Glomerular visceral epithelial cell (primary cell): Measurements from ENCODE around the gene PRPF8.

ENCODE experiments used
- DNase-seq: peaks from one replicate; pipeline ENCODE4 v3.0.0-alpha.2; 2016; ENCODE audit errors: extremely low spot score

PRPF8 gene

DNA sequence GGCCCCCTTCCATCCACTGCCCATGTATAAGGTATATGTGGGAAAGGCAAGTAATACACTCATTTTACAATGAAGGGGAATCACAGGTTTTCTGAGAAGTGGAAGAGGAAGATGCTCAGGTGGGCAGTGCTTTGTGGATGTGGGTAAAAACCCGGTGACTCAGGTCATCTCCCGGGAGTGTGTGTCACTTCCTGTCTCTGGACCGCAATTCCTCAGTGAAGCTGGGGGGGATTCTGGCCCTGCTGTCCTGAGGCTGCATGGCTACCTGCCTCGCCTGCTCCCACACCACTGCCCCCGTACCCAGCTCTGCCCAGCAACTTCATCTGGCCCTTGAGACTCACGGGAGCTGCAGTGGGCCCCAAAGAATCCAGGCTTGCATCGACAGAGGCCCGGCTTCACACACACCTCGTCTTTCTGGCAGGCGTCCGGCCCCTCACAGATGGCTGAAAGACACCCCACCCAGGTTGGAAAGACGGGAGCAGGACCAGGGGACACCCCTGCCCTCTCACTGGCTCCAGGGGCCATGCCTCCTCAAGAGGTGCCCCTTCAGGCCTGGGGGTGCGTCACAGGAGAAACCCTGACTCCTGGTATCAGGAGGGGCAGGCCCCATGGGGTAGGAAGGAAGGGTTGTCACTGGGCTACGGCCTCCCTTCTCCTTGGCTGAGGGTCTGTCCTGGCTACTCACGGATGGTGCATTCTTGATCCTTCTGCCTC lies 40.0 kb downstream of the PRPF8 start:
- DNase-seq: peak; percentile 86

GRCh38 chr17:1643999-1644492 lies 40.6 kb downstream of the PRPF8 start:
- peak; percentile 52 for DNase-seq

DNA sequence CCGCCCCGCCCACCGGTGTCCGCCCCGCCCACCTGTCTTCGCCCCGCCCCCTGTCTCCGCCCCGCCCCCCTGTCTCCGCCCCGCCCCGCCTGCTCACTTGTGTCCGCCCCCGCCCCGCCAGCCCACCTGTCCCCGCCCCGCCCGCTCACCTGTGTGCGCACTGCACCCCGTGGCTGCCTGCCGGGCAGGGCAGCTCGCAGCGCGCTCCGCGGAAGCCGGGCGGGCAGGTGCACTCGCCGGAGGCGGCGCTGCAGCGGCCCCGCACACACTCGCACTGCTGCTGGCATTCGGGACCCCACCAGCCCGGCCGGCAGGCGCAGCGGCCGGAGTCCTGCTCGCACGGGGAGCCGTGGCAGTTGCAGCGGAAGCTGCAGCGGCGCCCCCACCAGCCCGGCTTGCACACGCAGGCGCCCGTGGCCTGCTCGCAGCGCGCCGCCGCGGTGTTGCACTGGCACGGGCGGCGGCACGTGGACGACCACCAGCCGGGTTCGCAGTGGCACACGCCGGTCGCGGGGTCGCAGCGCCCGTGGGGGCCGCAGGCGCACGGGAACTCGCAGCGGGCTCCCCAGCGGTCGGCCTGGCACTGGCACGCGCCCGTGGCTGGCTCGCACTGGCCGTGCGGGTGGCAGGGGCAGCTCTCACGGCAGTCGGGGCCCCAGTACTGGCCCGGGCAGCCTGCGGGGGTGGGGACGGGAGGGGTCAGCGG lies 41.2 kb downstream of the PRPF8 start:
- DNase-seq: peak; percentile 37

- no peak for DNase-seq
Measured at GRCh38 chr17:1641065-1641403, 43.6 kb downstream of the PRPF8 start.

GRCh38 chr17:1640329-1641064 lies 44.2 kb downstream of the PRPF8 start:
- DNase-seq: no peak

DNA sequence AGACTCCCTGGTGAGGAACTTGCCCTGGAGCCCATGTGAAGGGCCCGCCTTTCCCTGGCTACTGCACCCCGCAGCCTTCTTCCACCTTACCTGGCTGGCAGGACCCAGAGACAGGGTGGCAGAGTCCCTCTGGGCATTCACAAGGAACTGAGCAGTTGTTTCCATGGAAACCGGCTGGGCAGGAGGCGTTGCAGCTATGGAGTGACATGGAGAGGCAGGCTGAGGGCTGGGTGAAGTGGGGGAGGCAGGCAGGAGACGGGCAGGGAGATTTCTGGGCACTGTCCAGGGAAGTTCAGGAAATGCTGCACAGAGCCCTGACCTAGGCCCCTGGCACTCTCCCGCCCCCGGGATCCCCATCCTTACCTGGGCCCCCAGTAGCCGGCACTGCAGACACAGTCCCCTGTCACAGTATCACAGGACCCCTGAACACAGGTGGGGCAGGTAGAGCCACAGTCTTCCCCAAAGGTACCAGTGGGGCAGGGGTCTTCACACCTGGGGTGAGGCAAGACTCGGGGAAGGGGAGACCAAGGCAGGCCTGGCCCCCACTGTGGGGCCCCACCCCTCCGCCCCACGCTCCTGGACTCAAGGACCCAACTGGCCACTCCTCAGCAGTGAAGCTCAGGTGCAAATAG lies 45.0 kb downstream of the PRPF8 start:
- peak; percentile 32 for DNase-seq

DNA sequence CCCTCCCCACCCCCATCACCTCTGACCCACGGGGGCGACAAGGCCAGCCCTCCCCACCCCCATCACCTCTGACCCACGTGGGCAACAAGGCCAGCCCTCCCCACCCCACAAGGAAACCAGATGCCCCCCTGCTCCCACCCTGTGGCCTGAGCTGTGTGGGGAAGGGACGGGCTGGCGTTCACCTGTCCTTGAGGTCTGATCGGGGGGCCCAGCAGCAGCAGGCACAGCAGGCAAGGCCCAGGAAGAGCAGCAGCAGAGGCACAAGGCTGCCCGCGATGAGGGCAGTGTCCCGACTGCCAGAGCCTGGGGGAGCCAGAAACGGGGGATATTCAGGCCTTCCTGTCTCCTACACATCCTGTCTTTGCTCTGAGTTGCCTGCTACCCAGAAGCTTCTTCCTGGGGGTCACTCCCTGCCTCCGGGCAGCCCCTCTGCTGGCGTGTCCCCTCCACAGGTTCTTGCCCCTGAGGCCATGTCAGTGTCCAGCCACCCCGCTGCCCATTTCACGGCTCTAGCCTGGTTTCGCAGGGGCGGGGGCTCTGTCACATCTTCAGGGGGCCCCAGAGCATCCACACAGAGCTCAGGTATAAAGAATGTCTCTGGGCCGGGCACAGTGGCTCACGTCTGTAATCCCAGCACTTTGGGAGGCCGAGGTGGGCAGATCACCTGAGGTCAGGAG lies 45.9 kb downstream of the PRPF8 start:
- DNase-seq: no peak

GRCh38 chr17:1638171-1638590 lies 46.5 kb downstream of the PRPF8 start:
- DNase-seq: no peak

GRCh38 chr17:1636732-1637285 lies 47.9 kb downstream of the PRPF8 start:
- no peak for DNase-seq

DNA sequence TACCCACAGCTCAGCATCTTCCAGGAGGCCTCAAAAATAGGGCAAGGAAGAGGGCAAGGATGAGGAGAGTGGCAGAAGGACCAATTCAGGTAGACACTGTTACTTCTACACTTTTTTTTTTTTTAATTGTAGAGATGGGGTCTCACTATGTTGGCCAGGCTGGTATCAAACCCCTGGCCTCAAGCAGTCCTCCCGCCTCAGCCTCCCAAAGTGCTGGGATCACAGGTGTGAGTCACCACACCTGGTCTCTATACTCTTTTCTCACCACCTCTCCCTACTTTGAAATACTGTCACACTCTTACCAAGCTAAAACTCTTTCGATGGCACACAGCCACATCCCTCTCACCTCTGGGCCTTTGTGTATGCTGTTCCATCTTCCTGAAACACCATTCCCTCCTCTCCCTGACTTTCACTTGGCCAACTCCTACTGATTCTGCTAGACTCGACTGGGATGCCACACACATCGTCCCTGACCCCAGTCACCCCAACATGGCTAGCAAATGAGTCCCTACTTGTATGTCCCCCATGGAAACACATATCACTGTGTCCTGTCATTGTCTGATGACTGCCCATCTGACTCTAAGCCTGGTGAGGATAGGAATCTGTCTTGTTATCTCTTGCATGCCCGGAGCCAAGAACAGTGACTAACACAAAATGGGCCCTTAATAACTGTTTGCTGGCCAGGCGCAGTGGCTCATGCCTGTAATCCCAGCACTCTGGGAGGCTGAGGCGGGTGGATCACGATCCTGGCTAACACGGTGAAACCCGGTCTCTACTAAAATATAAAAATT lies 48.8 kb downstream of the PRPF8 start:
- no peak for DNase-seq

- DNase-seq: no peak
Measured at GRCh38 chr17:1634841-1635650, 49.6 kb downstream of the PRPF8 start.

GRCh38 chr17:1630662-1631061 lies 54.0 kb downstream of the PRPF8 start:
- no peak for DNase-seq

GRCh38 chr17:1629504-1630310 lies 55.0 kb downstream of the PRPF8 start:
- peak; percentile 63 for DNase-seq

DNA sequence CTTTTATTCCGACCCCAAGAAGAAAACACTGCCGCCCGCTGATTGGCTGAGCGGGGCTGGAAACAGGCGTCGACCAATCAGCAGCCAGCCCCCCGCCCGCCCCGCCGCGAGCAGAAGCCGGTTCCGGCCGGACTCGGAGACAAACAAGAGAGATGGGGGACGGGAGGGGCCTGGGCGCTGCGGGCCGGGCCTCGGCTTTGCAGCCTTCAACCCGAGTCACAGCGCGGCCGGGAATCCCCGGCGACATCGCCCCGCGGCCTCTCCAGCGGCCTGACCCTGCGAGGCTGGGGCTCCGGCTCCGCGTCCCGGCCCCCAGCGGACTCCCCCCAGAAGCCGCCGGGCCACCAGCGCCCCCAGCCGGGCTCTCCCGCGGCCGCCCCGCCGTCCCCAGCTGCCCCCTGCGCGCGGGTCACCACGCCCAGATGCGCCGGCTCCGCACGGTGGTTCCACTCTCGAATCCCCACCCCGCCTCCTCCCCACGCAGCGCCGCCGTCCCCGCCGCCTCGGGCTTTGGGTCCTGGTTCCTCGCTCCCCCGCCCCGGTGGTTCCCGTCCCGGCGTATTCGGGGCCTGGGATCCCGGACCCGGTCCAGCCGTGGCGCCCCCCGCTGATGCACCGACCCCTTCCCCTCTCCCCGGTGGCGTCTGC lies 55.7 kb downstream of the PRPF8 start:
- DNase-seq: peak; percentile 97

DNA sequence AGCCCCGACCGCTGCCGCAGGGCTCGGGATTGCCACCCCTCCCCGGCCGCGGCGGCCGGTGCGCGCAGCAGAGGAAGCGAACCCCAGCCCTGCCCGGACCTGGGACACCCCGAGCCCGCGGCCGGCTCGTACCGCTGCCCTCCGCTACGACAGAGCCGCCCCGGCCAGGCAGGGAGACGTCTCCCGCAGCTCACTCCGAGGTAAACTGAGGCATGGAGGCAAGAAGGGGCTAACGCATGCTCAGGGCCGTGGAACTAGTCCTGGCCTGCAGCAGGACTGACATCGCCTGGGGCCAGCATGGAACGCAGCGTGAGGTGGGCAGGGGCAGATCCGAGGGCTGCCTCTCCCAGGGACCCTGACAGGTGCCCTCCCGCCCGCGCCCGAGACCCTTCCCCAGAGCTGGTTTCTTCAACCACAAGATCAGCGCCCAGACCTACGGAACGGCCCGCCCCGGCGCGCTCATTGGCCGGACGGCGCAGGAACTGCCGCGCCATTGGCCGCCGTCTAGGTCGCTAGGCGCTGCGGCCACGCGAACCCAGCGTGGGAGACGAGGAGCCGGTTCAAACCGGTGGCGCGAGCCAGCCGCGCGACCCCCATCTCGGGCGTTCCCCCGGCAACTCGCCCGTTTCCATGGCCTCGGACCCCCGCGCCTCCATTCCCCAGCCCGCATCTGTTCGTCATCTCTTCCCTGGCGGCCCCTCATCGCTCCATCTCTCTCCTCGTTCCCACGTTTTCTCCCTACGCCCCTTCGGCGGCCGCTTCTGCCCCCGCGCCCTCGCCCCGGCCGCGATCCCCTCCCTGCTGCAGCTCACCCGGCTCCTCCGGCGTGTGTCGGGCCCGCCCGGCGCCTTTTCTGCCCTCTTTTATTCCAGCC lies 56.4 kb downstream of the PRPF8 start, which contains the start of gene SLC43A2:
TSS of gene SLC43A2 (minus strand) at position 853 of the 874 bp plus-strand sequence. CDS start 960 bp downstream, outside the sequence.
- peak; percentile 79 for DNase-seq

- no peak for DNase-seq
Measured at GRCh38 chr17:1627182-1627981, 57.3 kb downstream of the PRPF8 start.
